DOHH2 (cell line): ENCODE measurements around the gene RPL23.

Source experiments
- H3F3A ChIP-seq: fragments of 200-600 bp; sonication (generic), shearing (Covaris generic); 2 replicates; pipeline ENCODE4 v1.6.0; 2016; ENCODE audit warnings: antibody characterized with exemption, mild to moderate bottlenecking; ENCODE audit not compliant: control insufficient read depth, insufficient read depth
- H3K27ac ChIP-seq: fragments of 200-600 bp; sonication (generic); 2 replicates; pipeline ENCODE4 v1.5.1; 2014; ENCODE audit warnings: low read depth, mild to moderate bottlenecking, low read length, moderate library complexity
- H3K27me3 ChIP-seq: fragments of 200-600 bp; sonication (generic); 2 replicates; pipeline ENCODE4 v1.6.1; 2014; ENCODE audit warnings: mild to moderate bottlenecking, low read length, mixed read lengths; ENCODE audit not compliant: control insufficient read depth
- H3K36me3 ChIP-seq: fragments of 200-600 bp; sonication (generic); 2 replicates; pipeline ENCODE4 v1.6.1; 2014; ENCODE audit warnings: mild to moderate bottlenecking, low read length, moderate library complexity, mixed read lengths; ENCODE audit not compliant: control insufficient read depth
- H3K4me1 ChIP-seq: fragments of 200-600 bp; sonication (generic); 2 replicates; pipeline ENCODE4 v1.6.1; 2014; ENCODE audit warnings: mild to moderate bottlenecking, low read length, mixed read lengths; ENCODE audit not compliant: control insufficient read depth
- H3K4me2 ChIP-seq: fragments of 200-600 bp; sonication (generic); 2 replicates; pipeline ENCODE4 v1.6.0; 2014; ENCODE audit warnings: mild to moderate bottlenecking, low read length, moderate library complexity
- H3K4me3 ChIP-seq: fragments of 200-600 bp; sonication (generic); 2 replicates; pipeline ENCODE4 v1.5.1; 2014; ENCODE audit warnings: mild to moderate bottlenecking, low read length, mixed read lengths
- H3K79me2 ChIP-seq: fragments of 200-600 bp; sonication (generic); 2 replicates; pipeline ENCODE4 v1.6.1; 2014; ENCODE audit warnings: mild to moderate bottlenecking, low read length, mixed read lengths; ENCODE audit not compliant: control insufficient read depth
- H3K9me2 ChIP-seq: fragments of 200-600 bp; sonication (generic); replicated peaks from 2 replicates; pipeline ENCODE4 v1.6.1; 2014; ENCODE audit warnings: mild to moderate bottlenecking, low read length, mixed read lengths; ENCODE audit not compliant: control insufficient read depth
- H3K9me3 ChIP-seq: fragments of 200-600 bp; sonication (generic); 2 replicates; pipeline ENCODE4 v1.6.1; 2014; ENCODE audit warnings: antibody characterized with exemption, low read length, mixed read lengths; ENCODE audit not compliant: control insufficient read depth, insufficient read depth
- H4K20me1 ChIP-seq: fragments of 200-600 bp; sonication (generic); 2 replicates; pipeline ENCODE4 v1.6.0; 2014; ENCODE audit warnings: low read depth, mild to moderate bottlenecking, antibody characterized with exemption, low read length, moderate library complexity; ENCODE audit not compliant: control insufficient read depth, insufficient read depth
- EZH2phosphoT487 ChIP-seq: fragments of 200-600 bp; sonication (generic); IDR thresholded peaks from 2 replicates; pipeline ENCODE4 v1.6.1; 2017; ENCODE audit warnings: borderline replicate concordance, mild to moderate bottlenecking, antibody characterized with exemption, low read length, moderate library complexity, mixed read lengths
- TF ChIP-seq, protein P1 (sequence below): fragments of 200-600 bp; sonication (generic); IDR thresholded peaks from one replicate; pipeline ENCODE4 v1.5.1; 2014; ENCODE audit warnings: antibody characterized with exemption, mild to moderate bottlenecking, low read depth, low read length; ENCODE audit not compliant: poor library complexity, severe bottlenecking

Gene RPL23

DNA sequence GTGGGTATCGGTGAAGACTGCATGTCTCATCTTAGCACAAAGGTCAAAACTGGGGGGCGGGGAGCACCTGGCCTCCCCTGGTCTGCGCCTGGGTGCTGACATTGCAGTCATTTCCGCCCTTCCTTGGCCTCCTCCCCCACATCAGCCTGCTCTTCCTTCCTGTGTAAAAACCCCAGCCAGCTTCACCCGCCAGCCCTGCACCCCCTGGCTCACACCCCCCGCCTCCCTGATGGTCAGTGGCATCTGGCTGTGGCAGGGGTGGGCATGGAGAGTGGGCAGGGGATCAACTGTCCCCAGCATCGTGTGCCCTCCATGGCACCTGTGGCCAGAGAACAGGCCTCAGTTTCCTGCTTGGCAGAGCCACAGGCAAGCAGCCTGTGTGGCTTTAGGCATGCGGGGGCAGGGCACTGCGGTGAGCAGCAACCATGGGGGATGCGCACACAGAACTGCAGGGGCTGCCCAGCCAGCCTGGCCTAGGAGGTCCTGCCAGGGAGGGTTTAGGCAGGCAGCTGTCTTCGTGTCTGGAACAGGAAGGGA is 45.4 kb upstream of the RPL23 start:
- Histone ChIP-seq H3K36me3 (peaks cover 39% of the 10 kb centered on the region), H3K4me2 (peak overlapping the region; percentile 100), H3K79me2 (peaks cover 8% of the 10 kb centered on the region; the same call in 1 of the 2 replicates), H3K9me2 (no peaks in the 10 kb centered on the region), H3K4me3 (peak overlapping the region; percentile 77), H4K20me1 (no peaks in the 10 kb centered on the region), H3K27ac (peak overlapping the region; percentile 94), H3F3A (peaks cover 13% of the 10 kb centered on the region; the same call in 1 of the 2 replicates), H3K4me1 (peaks cover 53% of the 10 kb centered on the region), H3K9me3 (no peaks in the 10 kb centered on the region), H3K27me3 (no peaks in the 10 kb centered on the region)
- TF ChIP-seq, protein P1, sequence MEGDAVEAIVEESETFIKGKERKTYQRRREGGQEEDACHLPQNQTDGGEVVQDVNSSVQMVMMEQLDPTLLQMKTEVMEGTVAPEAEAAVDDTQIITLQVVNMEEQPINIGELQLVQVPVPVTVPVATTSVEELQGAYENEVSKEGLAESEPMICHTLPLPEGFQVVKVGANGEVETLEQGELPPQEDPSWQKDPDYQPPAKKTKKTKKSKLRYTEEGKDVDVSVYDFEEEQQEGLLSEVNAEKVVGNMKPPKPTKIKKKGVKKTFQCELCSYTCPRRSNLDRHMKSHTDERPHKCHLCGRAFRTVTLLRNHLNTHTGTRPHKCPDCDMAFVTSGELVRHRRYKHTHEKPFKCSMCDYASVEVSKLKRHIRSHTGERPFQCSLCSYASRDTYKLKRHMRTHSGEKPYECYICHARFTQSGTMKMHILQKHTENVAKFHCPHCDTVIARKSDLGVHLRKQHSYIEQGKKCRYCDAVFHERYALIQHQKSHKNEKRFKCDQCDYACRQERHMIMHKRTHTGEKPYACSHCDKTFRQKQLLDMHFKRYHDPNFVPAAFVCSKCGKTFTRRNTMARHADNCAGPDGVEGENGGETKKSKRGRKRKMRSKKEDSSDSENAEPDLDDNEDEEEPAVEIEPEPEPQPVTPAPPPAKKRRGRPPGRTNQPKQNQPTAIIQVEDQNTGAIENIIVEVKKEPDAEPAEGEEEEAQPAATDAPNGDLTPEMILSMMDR = no peak
- TF ChIP-seq EZH2phosphoT487 = no peak

DNA sequence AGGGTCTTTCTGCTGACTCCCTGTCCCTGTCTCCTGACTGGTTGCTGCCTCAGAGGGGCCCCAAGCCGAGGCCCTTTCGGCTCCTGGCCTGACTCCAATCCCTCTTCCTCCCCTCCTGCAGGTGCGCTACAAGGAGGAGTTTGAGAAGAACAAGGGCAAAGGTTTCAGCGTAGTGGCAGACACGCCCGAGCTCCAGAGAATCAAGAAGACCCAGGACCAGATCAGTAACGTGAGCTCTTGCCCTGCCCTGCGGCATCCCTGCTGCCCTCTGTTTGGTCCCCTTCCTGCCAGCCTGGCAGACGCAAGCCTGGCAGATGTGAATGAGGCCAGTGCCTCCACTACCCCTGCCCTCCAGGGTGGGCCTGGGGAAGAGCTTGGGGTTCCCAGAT is 44.8 kb upstream of the RPL23 start:
- no peaks in the 10 kb centered on the region for H3K9me3 ChIP-seq
- H3K27me3 ChIP-seq = no peaks in the 10 kb centered on the region
- H3K79me2 ChIP-seq = peaks cover 8% of the 10 kb centered on the region; the same call in 1 of the 2 replicates
- peaks cover 7% of the 10 kb centered on the region; the same call in 1 of the 2 replicates for H3F3A ChIP-seq
- peak overlapping the region; percentile 94 for H3K27ac ChIP-seq
- H3K36me3 ChIP-seq = peaks cover 35% of the 10 kb centered on the region
- peaks cover 53% of the 10 kb centered on the region for H3K4me1 ChIP-seq
- peak overlapping the region; percentile 77 for H3K4me3 ChIP-seq
- peak overlapping the region; percentile 100 for H3K4me2 ChIP-seq
- H3K9me2 ChIP-seq = no peaks in the 10 kb centered on the region
- TF ChIP-seq, protein P1 = no peak
- no peak for TF ChIP-seq EZH2phosphoT487
- no peaks in the 10 kb centered on the region for H4K20me1 ChIP-seq

DNA sequence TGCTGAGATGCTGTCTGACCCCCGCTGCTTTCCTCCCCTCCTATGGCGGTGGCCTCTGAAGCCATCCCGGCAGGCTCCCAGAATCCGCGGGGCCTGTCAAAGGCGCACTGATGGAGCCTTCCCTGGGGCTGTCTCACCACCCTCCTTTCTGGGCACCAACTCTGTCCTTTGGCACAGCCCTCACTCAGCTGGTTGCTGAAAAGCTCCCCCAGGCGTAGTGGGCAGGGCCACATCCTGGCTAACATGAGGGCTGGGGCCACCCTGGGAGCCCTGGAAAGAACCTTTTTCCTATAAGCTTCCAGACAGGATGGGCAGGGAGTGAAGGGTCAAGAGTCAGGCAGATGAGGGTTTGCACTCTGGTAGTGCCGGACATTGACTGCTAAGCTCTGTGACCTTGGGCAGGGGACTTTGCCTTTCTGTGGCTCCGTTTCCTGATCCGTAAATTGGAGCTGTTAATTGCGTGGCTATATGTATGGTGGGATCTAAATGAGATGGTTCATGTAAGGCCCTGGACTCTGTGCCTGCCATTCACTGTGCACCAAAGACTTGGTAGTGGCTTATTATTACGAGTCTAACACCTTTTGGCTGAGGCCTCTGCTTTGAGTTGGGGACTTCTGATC is 44.3 kb upstream of the RPL23 start:
- no peaks in the 10 kb centered on the region for H3K9me3 ChIP-seq
- no peaks in the 10 kb centered on the region for H3K27me3 ChIP-seq
- H4K20me1 ChIP-seq = no peaks in the 10 kb centered on the region
- peak overlapping the region; percentile 94 for H3K27ac ChIP-seq
- peaks cover 8% of the 10 kb centered on the region; the same call in 1 of the 2 replicates for H3K79me2 ChIP-seq
- H3K9me2 ChIP-seq = no peaks in the 10 kb centered on the region
- peaks cover 7% of the 10 kb centered on the region; the same call in 1 of the 2 replicates for H3F3A ChIP-seq
- H3K4me3 ChIP-seq = peak overlapping the region; percentile 77
- TF ChIP-seq EZH2phosphoT487 = no peak
- TF ChIP-seq, protein P1 = no peak
- H3K4me1 ChIP-seq = peaks cover 53% of the 10 kb centered on the region
- peak overlapping the region; percentile 100 for H3K4me2 ChIP-seq
- H3K36me3 ChIP-seq = peaks cover 36% of the 10 kb centered on the region
